Hematopoietic multipotent progenitor cell (in vitro differentiated cells): ENCODE data around the gene NF1. TPM values are rescaled to one million over a fixed set of nuclear protein-coding genes. Genes with fewer than 3 reads are reported as not detected.

Source experiments
- DNase-seq, 3 donors: peaks; one replicate each; pipeline ENCODE4 v3.0.0-alpha.2; 2011 to 2015; ENCODE audit warnings: low read depth in 2 of 3, low spot score in 2 of 3
- total RNA-seq: library from RNA; depleted of rRNA; stranded (reverse); fragments of >200 nt; gene quantifications from one replicate; pipeline ENCODE4 v1.2.3, GENCODE V29; 2012

NF1 gene
- total RNA-seq, 1 donor: 28.5 TPM

DNA sequence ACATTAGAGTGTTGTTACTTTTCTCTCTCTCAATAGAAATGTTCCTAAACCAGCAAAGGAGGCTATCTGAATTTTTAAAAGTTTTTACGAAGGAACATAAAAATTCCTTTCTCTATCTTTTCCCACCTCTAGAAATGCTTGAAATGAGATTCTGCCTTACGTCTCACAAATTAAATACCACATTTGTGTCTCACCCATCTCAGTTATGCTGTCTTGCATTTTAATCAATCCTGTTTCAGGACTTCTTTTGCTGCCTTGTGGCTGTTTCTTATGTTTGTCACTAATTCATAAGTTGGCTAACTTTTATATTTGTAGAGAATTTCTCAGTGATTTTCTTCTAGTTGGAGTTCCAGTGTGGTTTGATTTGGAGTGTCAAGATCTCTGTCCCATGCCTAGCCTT lies 198.8 kb downstream of the NF1 start:
- DNase-seq: no peak

DNA sequence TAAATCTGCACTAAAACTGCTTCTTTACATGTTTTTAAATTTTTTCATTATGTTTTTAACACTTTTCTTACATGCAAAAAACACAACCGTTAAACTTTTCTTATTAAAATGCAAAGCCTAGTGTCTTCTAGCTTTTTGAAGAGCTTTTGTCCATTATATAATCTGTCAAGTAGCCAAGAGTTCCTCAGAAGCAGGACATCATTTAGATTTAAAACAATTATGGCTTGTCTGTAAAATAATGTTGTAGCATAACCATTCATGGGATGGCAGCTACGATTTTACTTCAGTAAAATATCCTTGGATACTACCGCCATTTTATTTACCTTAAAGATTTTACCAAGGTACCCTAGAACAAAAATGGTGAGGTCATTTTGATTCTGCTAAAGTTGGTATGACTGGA lies 199.5 kb downstream of the NF1 start:
- DNase-seq: no peak

DNA sequence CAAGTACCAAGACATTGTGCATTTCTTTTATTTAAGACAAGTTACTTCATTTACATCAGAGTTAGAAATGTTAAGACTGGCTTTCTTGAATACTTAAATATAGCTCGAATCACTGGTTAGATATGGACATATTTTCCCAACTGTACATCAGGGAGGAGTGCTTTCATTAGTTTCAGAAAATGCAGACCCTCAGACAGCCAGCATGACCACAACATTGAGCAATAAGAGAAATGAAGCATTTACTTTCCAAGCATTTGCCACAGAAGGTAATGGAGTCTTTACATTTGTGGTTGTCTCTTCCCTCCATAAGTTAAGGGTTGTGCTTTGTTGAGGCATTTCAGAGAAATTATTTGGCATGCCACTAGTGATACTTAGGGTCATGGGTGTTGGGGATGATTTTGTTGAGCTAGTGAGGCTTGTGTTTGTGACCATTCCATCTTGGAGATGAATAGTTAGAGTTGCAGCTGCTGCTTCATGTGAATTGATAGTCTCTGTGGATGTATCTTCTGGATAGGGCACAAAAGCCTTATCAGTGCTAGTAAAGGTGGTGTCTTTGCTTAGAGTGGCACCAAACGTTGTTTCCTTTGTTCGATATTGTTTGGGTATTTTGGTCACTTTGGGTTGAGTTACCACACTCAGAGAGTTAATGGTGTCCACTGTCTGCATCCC lies 200.2 kb downstream of the NF1 start:
- no peak for DNase-seq

DNA sequence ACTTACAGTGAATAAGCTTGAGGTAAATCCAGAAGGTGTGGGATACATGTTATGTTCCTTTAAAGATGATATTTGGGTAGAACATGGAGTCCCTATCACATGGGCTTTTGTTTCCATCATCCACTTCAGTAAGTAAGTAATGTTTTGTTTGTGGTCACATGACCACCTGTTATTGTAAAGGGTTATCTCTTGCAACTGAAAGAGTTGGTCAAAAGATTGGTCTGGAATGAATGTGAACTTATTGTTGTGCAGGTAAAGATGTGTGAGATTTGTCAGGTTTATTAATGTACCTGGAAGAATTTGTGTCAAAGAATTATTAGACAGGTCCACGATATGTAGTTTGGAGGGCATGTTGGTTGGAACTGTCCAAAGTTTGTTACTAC lies 200.7 kb downstream of the NF1 start:
- no peak for DNase-seq

DNA sequence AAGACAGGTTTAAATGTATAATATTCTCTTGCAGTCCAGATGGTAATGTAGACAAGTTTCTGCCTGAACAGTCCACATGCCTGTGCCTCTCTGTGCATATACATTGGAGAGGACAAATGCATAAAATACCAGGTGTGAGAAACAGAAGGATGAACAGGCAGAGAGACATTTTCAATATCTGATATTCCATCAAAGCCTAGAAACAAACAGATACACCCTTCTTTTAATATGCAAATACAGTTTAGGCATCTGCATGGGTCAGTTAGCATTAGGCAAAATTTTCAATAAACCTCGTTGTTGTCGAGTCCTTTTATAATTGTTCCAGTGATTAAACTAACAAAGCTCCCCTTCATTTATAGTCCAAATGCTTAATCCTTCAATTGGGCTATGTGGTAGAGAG lies 201.4 kb downstream of the NF1 start:
- no peak for DNase-seq

DNA sequence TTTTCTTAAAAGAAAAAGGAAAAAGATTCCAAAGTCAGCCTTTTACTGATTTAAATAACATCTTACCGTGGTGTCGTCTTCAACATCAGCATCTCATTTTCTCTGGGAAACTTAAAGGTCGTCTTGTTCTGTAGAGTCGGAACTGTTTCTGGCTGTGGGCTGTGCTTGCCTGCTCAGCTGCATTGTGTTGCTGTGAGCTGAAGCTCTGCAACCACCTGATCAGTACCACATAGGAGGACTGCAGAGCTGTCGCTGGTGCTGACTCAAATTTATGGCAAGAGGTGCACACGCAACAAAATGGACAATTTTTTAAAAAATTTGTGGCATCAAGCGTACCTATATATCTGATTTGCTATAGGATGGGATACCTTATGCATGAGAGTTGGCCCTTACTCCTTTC lies 202.3 kb downstream of the NF1 start, which contains the start of gene OMG:
TSS of gene OMG (minus strand) at position 150 of the 400 bp plus-strand sequence. CDS start 908 bp downstream, outside the sequence.
- DNase-seq: no peak

DNA sequence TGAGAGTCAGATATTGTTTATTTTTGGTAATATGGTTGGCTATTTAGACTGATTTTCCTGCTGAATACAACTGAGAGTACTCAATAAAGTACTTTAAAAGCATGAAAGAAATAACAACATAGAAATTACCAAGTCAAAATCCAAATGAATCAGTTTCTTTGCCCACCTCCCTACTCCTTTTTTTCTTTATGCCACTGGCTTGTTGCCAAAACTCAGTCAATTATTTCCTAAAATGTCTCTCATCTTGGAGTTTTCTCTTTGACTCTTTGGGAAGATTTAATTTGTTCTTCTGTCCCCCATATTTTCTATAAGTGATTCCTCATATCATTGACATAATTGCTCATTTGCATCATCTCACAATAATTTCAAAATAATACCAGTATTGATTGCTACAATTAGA lies 204.8 kb downstream of the NF1 start:
- DNase-seq: no peak

DNA sequence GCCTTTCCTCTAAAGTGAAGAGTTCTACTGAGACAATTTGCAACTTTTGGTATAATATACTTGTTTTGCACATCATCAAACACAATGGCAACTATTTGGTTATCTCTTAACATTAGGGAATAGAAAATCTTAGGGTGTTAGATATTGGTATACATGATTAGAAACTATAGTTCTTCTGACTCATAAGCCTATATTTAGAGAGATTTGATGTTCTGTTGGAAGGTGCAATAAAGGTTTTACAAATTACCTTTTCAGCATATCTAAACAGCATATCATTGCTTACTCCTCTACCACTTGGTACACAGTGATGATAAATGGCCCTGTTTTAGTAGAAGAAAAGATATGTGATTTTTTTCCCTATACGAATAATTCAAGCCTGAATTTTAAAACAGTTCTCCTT lies 212.9 kb downstream of the NF1 start:
- no peak for DNase-seq

DNA sequence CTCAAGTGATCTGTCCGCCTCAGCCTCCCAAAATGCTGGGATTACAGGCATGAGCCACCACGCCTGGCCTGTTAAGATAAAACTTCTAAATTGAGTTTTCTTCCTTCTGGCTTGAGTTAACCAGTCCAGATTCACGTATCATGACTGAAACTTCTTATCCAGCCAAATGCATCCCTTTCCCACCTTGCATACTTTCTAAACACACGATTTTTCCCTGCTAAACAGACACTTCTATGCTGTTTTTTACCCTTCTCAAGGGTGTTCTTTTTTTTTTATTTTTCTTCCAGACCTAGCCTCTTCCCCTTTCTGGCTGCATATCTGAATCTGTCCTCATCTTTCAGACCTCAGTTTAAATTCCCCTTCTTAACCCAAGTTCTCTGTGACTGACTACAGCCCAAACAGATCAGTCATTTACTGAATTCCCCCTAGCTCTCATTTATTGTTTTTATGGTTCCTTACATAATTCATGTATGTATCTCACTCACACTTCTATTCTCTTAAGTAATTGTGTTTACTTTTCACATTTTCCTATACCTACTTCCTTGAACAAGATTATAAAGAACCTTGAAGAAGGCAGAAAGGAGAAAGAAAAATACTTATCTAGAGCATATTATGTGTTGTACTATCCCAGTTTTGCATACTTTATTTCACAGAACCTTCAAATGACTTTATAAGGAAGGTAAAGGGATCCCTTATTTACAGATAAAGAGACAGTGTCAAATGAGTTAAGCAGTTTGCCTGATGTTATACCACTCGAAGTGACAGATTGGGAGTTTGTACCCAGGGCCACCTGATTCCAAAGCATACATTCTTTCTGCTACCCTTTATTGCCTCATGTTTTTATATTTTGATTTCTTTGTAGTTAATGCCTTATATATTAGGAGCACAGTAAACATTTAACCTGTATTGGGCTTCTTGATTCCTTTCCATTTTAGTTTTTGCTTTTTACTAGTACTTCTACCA lies 213.9 kb downstream of the NF1 start:
- DNase-seq: peak in 1 of 3 donors; percentile 51

DNA sequence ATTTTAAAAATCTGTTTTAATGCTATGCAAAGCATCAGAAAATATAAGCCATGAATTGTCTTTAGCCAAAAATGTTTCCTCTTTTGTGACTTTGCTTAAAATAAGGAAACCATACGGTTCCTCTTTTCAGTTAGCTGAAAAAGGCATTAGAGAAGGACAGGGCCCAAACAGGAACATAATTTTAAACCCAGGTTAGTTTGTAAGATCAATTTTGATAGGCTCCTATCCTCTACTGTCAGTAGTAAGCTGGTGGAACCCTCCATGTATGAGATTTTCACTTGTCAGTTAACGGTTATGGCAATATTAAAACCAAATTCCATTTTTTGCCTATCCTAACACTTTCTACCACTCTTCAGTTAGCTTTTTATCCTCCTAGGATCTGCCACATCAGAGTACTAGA lies 214.8 kb downstream of the NF1 start:
- DNase-seq: peak in 2 of 3 donors; percentile 78 to 91

DNA sequence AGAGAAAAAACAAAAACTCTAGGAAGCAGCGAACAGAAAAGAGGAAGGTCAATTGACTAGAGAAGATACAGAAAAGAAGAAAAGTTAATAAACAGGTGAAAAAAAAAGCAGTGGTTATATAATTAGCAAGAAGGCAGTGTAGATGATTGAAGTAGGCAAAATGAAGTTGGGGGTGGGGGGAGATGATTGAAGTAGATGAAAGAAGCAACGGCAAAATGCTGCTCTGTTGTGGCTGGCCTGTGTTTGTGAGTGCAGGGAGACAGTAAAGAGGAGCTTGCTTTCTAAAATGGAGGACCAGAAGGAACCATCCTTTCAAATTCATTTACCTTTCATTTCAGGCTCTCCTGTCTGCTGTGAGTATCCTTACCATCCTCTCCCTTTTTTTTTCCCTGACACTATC lies 215.5 kb downstream of the NF1 start:
- DNase-seq: peak in 1 of 3 donors; percentile 30

DNA sequence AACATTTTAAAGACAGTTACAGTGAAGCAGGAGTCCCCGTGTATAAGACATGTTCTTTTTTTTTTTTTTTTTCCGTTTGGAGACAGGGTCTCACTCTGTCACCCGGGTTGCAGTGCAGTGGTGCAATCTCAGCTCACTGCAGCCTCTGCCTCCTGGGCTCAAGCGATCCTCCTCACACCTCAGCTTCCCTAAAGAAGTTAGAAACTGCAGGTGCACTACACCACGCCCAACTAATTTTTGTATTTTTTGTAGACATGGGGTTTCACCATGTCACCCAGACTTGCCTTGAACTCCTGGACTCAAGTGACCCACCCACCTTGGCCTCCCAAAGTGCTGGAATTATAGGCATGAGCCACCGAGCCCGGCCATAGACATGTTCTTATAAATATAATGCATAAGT lies 216.1 kb downstream of the NF1 start:
- no peak for DNase-seq

DNA sequence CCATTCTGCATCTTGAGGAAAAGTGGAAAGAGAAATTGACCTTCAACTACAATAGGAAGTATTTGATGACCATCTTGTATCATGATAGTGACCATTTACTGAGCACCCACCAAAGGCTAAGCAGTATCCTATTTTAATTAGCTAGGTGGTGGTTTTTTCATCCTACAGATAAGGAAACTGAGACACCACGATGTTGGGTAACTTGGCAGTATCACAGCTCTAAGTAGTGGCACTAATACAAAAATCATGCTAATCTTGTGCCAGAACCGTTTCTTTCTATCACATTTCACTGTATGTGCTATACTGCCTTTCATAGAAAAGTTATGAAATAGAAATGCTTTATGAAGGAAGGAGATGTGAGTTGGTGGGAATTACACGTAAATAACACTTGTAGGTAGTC lies 216.7 kb downstream of the NF1 start:
- no peak for DNase-seq

DNA sequence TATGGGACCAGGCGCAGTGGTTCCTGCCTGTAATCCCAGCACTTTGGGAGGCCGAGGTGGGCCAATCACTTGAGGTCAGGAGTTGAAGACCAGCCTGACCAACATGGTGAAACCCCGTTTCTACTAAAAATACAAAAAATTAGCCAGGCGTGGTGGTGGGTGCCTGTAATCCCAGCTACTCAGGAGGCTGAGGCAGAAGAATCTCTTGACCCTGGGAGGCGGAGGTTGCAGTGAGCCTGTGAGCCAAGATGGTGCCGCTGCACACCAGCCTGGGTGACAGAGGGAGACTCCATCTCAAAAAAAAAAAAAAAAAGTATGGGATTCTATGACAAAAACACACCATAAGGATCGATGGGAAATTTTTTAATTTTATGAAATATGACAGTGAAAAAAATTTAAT lies 217.4 kb downstream of the NF1 start:
- peak in 1 of 3 donors; percentile 18 for DNase-seq

DNA sequence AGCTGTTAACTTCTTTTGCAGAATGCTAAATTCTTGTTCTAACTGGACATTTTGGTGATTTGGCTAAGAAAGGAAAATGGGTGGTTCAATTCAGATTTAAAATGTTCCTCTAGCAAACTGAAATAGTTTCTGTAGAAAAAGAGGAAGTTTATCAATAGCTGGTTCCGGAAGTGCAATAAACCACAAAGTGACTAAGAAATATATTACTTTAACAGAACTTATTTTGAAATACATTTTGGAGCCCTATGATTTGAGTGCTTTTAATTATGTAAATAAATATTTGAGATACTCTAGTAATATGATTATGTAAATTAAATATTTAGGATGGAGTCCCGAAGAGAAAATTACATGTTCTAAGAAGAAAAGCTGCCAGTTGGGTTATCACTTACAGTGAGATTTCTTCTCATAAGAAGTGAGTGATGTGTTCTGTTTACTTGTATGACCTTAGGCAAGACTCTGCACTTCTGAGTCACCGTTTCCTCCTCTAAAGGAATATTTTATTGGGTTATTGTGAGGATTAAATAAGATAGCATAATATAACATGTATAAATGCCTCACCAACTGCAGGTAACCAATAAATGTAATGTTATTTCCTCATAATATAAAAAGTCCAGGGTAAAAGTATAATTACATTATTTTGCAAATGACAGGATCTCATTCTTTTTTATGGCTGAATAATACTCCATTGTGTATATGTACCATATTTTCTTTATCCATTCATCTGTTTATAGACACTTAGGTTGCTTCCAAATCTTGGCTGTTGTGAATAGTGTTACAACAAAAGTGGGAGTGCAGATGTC lies 219.4 kb downstream of the NF1 start, which contains the start of gene EVI2B:
TSS of gene EVI2B (minus strand) at position 73 of the 800 bp plus-strand sequence. CDS start 8,445 bp downstream, outside the sequence.
- DNase-seq: peak in 2 of 3 donors; percentile 84 to 94

DNA sequence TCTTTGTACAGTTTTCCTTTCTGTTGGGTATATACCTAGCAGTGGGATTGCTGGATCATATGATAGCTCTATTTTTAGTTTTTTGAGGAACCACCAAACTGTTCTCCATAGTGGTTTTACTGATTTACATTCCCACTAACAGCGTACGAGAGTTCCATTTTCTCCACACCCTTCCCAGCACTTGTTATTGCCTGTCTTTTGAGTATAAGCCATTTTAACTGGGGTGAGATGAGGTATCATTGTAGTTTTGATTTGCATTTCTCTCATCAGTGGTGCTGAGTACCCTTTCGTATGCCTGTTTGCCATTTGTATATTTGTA lies 220.0 kb downstream of the NF1 start:
- no peak for DNase-seq

DNA sequence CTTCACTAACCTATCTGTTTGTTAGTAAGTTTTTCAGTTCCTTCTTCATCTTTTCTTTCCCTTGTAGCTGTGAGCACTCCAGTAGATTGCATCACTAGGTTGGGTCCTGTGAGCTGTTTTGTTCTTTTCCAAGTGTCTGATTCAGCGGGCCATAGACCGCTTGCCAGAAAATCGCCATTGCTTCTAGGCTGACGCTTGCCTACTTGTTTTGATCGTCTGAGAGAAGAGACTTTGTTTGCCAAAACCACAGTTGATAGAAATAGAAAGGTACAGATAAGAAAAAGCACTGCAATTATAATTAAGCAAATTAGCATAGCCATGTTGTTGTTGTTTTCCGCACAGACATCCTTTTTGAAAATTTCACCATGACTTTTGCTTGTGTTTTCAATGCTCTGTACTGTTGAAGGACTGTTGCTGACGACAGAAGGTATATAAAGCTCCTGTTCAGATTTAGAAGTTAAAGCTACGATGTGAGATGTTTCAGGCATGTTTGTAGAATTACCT lies 223.6 kb downstream of the NF1 start:
- DNase-seq: peak in 1 of 3 donors; percentile 36

DNA sequence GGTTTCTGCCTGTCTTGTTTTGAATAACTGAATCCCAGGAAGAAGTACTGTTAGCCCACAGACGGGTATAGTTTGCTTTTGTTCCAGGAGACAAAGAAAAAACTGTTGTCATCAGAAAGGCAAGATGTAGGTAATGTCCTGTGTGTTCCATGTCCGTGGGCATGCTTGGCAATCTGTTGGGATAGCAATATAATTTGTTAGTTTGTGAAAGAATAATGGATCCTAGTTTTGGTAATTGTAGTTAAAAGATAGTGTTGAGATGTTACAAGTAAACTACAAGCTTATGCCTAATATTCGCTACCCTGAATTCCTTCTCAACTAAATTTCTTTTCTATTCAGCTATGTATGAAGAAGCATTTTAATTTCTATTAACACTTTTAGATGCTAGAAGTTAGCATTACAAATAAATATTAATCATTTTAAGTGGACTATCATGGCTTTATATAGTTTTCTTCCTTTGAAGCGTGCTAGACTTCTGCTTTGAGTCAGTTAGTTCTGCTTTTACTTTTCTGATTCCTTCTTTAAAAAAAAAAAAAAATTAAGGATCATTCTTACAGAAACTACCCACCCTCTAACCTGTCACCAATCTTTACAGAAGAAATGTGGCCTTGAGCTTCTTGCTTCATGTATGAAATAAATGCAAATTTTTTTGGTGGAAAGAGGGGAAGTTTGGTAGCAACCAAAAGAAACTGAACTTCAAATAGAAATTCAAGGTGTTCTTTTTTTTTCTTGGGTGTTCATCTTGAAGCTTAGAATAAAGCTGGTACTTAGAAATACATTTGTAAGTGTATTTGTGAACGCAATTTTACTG lies 224.3 kb downstream of the NF1 start:
- DNase-seq: peak in 1 of 3 donors; percentile 80

DNA sequence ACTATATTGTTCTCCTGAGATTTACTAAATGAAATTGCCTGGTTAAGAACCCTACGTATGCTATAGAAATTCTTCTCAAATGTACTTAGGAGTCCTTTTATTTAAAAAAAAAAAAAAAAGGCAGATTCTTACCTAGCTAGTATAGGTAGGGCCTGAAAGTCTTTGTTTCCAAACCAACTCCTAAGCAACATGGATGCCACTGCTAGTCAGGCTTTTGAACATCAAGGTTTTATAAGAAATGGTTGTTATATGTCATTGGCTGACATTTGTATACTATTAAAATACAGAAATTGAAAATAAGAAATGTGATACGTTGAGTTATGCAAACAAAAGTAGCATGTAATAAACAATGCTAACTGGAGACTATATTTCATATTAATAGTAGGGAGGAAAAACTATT lies 225.5 kb downstream of the NF1 start:
- DNase-seq: no peak

DNA sequence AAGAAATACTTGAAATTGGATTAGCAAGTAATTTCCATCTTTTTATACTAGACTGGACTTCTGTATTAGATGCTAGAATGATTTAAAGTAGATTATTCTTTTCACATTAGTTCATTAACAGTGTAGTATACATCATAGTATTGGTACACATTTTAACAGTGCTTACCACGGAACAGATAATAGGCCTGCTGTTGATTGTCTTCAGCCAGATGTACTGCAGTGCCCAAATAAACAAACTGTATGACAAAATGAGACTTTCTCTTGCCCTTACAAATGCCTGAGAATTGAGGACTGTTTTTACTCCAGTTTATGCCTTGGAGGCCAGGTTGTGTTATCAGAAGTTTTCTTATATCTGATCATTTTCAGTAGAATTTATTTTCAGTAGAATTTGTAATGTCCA lies 226.0 kb downstream of the NF1 start:
- no peak for DNase-seq
